Measurements from ENCODE around the gene SLC35F3.

The SLC35F3 gene

GRCh38 chr1:233936842-233937241 is 32.4 kb downstream of the SLC35F3 start:
- no peak overlapping the region for H3K27ac ChIP-seq
- TF ChIP-seq, protein P1, sequence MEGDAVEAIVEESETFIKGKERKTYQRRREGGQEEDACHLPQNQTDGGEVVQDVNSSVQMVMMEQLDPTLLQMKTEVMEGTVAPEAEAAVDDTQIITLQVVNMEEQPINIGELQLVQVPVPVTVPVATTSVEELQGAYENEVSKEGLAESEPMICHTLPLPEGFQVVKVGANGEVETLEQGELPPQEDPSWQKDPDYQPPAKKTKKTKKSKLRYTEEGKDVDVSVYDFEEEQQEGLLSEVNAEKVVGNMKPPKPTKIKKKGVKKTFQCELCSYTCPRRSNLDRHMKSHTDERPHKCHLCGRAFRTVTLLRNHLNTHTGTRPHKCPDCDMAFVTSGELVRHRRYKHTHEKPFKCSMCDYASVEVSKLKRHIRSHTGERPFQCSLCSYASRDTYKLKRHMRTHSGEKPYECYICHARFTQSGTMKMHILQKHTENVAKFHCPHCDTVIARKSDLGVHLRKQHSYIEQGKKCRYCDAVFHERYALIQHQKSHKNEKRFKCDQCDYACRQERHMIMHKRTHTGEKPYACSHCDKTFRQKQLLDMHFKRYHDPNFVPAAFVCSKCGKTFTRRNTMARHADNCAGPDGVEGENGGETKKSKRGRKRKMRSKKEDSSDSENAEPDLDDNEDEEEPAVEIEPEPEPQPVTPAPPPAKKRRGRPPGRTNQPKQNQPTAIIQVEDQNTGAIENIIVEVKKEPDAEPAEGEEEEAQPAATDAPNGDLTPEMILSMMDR (conservative IDR thresholded peaks at IDR 0.05), result no peak

DNA sequence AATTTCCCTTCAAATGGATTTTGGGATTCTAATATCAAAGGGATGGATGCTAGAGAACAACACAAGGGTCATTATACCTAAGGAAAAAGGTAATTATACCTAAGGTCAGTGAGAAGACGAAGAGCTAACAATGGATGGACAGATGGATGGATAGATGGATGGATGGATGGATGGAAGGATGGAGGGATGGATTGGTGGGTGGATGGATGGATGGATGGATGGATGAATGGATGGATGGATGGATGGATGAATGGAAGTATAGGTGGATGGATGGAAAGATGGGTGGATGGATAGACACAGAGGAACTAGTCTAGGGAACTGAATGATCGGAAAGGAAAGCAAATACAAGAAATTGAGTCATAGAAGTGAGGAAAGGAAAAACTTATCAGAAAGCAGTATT is 34.0 kb downstream of the SLC35F3 start:
- TF ChIP-seq, protein P1 (conservative IDR thresholded peaks at IDR 0.05), result no peak
- no peak overlapping the region for H3K27ac ChIP-seq

- TF ChIP-seq, protein P1 (conservative IDR thresholded peaks at IDR 0.05), result no peak
- no peak overlapping the region for H3K27ac ChIP-seq
Observed at GRCh38 chr1:233939451-233939850, 35.0 kb downstream of the SLC35F3 start.

- no peak overlapping the region for H3K27ac ChIP-seq
- TF ChIP-seq, protein P1 (conservative IDR thresholded peaks at IDR 0.05), result no peak
Observed at GRCh38 chr1:233940908-233941307, 36.4 kb downstream of the SLC35F3 start.

- H3K27ac ChIP-seq, result peak overlapping the region; percentile 47
- TF ChIP-seq, protein P1 (conservative IDR thresholded peaks at IDR 0.05), result no peak
Observed at GRCh38 chr1:233944601-233945000, 40.1 kb downstream of the SLC35F3 start.

GRCh38 chr1:233945573-233945972 is 41.1 kb downstream of the SLC35F3 start:
- TF ChIP-seq, protein P1 (conservative IDR thresholded peaks at IDR 0.05), result no peak
- peak overlapping the region; percentile 47; the same call in 1 of the 2 replicates for H3K27ac ChIP-seq

GRCh38 chr1:233945979-233946378 is 41.5 kb downstream of the SLC35F3 start:
- TF ChIP-seq, protein P1 (conservative IDR thresholded peaks at IDR 0.05), result no peak
- H3K27ac ChIP-seq, result peak overlapping the region; percentile 47; the same call in 1 of the 2 replicates

Measured in VCaP (cell line).